Measurements from ENCODE around the gene MAPKAPK3.
A peak's percentile ranks its signal among the peaks of the same experiment; 100 is the strongest.
"Not testable (repeated sequence)": the region's sequence is repeated elsewhere in the genome, so short reads cannot be mapped to it uniquely, and the experiment has no call there.

The MAPKAPK3 gene

GRCh38 chr3:50662408-50662807, 45.5 kb downstream of the MAPKAPK3 start:
- Histone ChIP-seq H3K4me1 (ENCODE audit: insufficient read depth, low read length, poor library complexity, severe bottlenecking) (peaks cover 7% of the 10 kb centered on the region), H3K9ac (ENCODE audit: low read depth, low read length, poor library complexity, severe bottlenecking) (no peak overlapping the region), H3K9me3 (ENCODE audit: insufficient read depth, low read depth, low read length) (no peaks in the 10 kb centered on the region), H3K4me2 (ENCODE audit: low read depth, low read length, poor library complexity, severe bottlenecking) (no peak overlapping the region), H3F3A (ENCODE audit: low read depth) (no peaks in the 10 kb centered on the region), H4K20me1 (ENCODE audit: insufficient read depth, low read length, poor library complexity, severe bottlenecking) (no peaks in the 10 kb centered on the region), H3K36me3 (ENCODE audit: insufficient read depth, low read length) (no peaks in the 10 kb centered on the region), H3K4me3 (ENCODE audit: low read length, poor library complexity, severe bottlenecking) (no peak overlapping the region), H3K79me2 (ENCODE audit: insufficient read depth, low read length) (no peaks in the 10 kb centered on the region), H2AFZ (ENCODE audit: low read length) (no peak overlapping the region), H3K9me2 (replicated peaks; ENCODE audit: low read depth, low read length) (no peaks in the 10 kb centered on the region), H3K27me3 (ENCODE audit: insufficient read depth, low read length, poor library complexity, severe bottlenecking) (no peaks in the 10 kb centered on the region)
- TF ChIP-seq EZH2phosphoT487 (IDR thresholded peaks at IDR 0.05; ENCODE audit: borderline replicate concordance) (no peak), CTCF (conservative IDR thresholded peaks at IDR 0.05; ENCODE audit: low read length) (no peak)

- Histone ChIP-seq H3F3A (ENCODE audit: low read depth) (no peaks in the 10 kb centered on the region), H3K4me3 (ENCODE audit: low read length, poor library complexity, severe bottlenecking) (no peak overlapping the region), H2AFZ (ENCODE audit: low read length) (peak overlapping the region; percentile 10; the same call in 1 of the 2 replicates), H3K9me3 (ENCODE audit: insufficient read depth, low read depth, low read length) (no peaks in the 10 kb centered on the region), H3K36me3 (ENCODE audit: insufficient read depth, low read length) (no peaks in the 10 kb centered on the region), H4K20me1 (ENCODE audit: insufficient read depth, low read length, poor library complexity, severe bottlenecking) (no peaks in the 10 kb centered on the region), H3K27me3 (ENCODE audit: insufficient read depth, low read length, poor library complexity, severe bottlenecking) (no peaks in the 10 kb centered on the region), H3K4me1 (ENCODE audit: insufficient read depth, low read length, poor library complexity, severe bottlenecking) (peaks cover 7% of the 10 kb centered on the region), H3K79me2 (ENCODE audit: insufficient read depth, low read length) (no peaks in the 10 kb centered on the region), H3K9me2 (replicated peaks; ENCODE audit: low read depth, low read length) (no peaks in the 10 kb centered on the region), H3K4me2 (ENCODE audit: low read depth, low read length, poor library complexity, severe bottlenecking) (no peak overlapping the region), H3K9ac (ENCODE audit: low read depth, low read length, poor library complexity, severe bottlenecking) (no peak overlapping the region)
- TF ChIP-seq EZH2phosphoT487 (IDR thresholded peaks at IDR 0.05; ENCODE audit: borderline replicate concordance) (no peak), CTCF (conservative IDR thresholded peaks at IDR 0.05; ENCODE audit: low read length) (no peak)
These were observed 48.3 kb downstream of the MAPKAPK3 start for GRCh38 chr3:50665081-50665840.

- not testable (repeated sequence) for H3K9me2 ChIP-seq (replicated peaks; ENCODE audit: low read depth, low read length); H3K36me3 ChIP-seq (ENCODE audit: insufficient read depth, low read length); H3K4me3 ChIP-seq (ENCODE audit: low read length, poor library complexity, severe bottlenecking); H3K9ac ChIP-seq (ENCODE audit: low read depth, low read length, poor library complexity, severe bottlenecking); H4K20me1 ChIP-seq (ENCODE audit: insufficient read depth, low read length, poor library complexity, severe bottlenecking); H3K9me3 ChIP-seq (ENCODE audit: insufficient read depth, low read depth, low read length); H3K79me2 ChIP-seq (ENCODE audit: insufficient read depth, low read length); H3K4me1 ChIP-seq (ENCODE audit: insufficient read depth, low read length, poor library complexity, severe bottlenecking); H3K4me2 ChIP-seq (ENCODE audit: low read depth, low read length, poor library complexity, severe bottlenecking); H2AFZ ChIP-seq (ENCODE audit: low read length); H3K27me3 ChIP-seq (ENCODE audit: insufficient read depth, low read length, poor library complexity, severe bottlenecking); H3F3A ChIP-seq (ENCODE audit: low read depth)
These were observed 48.8 kb downstream of the MAPKAPK3 start for GRCh38 chr3:50665841-50666115.

- Histone ChIP-seq H3K9ac (ENCODE audit: low read depth, low read length, poor library complexity, severe bottlenecking) (no peak overlapping the region), H3K27me3 (ENCODE audit: insufficient read depth, low read length, poor library complexity, severe bottlenecking) (no peaks in the 10 kb centered on the region), H3K4me2 (ENCODE audit: low read depth, low read length, poor library complexity, severe bottlenecking) (no peak overlapping the region), H3K36me3 (ENCODE audit: insufficient read depth, low read length) (no peaks in the 10 kb centered on the region), H3K9me2 (replicated peaks; ENCODE audit: low read depth, low read length) (no peaks in the 10 kb centered on the region), H3K4me3 (ENCODE audit: low read length, poor library complexity, severe bottlenecking) (no peak overlapping the region), H3K9me3 (ENCODE audit: insufficient read depth, low read depth, low read length) (no peaks in the 10 kb centered on the region), H3K79me2 (ENCODE audit: insufficient read depth, low read length) (no peaks in the 10 kb centered on the region), H3K4me1 (ENCODE audit: insufficient read depth, low read length, poor library complexity, severe bottlenecking) (peaks cover 7% of the 10 kb centered on the region), H2AFZ (ENCODE audit: low read length) (no peak overlapping the region), H4K20me1 (ENCODE audit: insufficient read depth, low read length, poor library complexity, severe bottlenecking) (no peaks in the 10 kb centered on the region), H3F3A (ENCODE audit: low read depth) (no peaks in the 10 kb centered on the region)
- TF ChIP-seq CTCF (conservative IDR thresholded peaks at IDR 0.05; ENCODE audit: low read length), result no peak
- no peak for TF ChIP-seq EZH2phosphoT487 (IDR thresholded peaks at IDR 0.05; ENCODE audit: borderline replicate concordance)
These were observed 49.9 kb downstream of the MAPKAPK3 start for GRCh38 chr3:50666837-50667236.
